Endothelial cell of umbilical vein (primary cell): ENCODE measurements around the gene MAS1L. TPM values are rescaled to one million over a fixed set of nuclear protein-coding genes. Genes with fewer than 3 reads are reported as not detected.

ENCODE experiments used
- BruUV-seq: library from RNA; stranded (reverse); fragments of 400-500 nt; replicated peaks from 2 replicates; lab custom pipeline; 2021; lab: Mats Ljungman, UMichigan
- CTCF ChIA-PET: fragments of 300-600, 350-600 bp; sonication (Branson Sonifier 250); formaldehyde crosslinking; loops from one replicate; lab custom pipeline; 2021; ENCODE audit warnings: antibody characterized with exemption, inconsistent platforms; lab: Charles Lee
- POLR2A ChIA-PET: fragments of 300-600, 350-600 bp; sonication (Branson Sonifier 250); formaldehyde crosslinking; loops from one replicate; lab custom pipeline; 2021; ENCODE audit warnings: antibody characterized with exemption, inconsistent platforms; lab: Charles Lee
- DNase-seq: peaks from one replicate; pipeline ENCODE4 v3.0.0-alpha.2; 2011; ENCODE audit warnings: low read depth, low spot score
- FAIRE-seq: peaks from 2 replicates; lab custom pipeline; 2011; peaks lifted over from hg19 to GRCh38; lab: Jason Lieb, UNC
- H2AFZ ChIP-seq: 2 replicates; pipeline ENCODE4 v1.6.0; 2012; ENCODE audit warnings: low read depth, low read length, control low read depth, inconsistent platforms
- H3K27ac ChIP-seq: 2 replicates; pipeline ENCODE4 v1.5.1; 2011; ENCODE audit warnings: low read depth, mild to moderate bottlenecking, control low read depth, low read length, moderate library complexity; ENCODE audit not compliant: insufficient read depth
- H3K27me3 ChIP-seq, 2 experiments: 2 replicates each; pipeline versions ENCODE4 v1.6.0 to v1.6.1; 2011; ENCODE audit warnings: low read length in 2 of 2, mixed read lengths in 1 of 2; ENCODE audit not compliant: control insufficient read depth in 2 of 2, insufficient read depth in 2 of 2
- H3K36me3 ChIP-seq, 2 experiments: 2 replicates in 1 of 2; 3 replicates in 1 of 2; pipeline ENCODE4 v1.5.1; 2011; ENCODE audit warnings: low read length in 2 of 2, mild to moderate bottlenecking in 1 of 2, moderate library complexity in 1 of 2; ENCODE audit not compliant: control insufficient read depth in 2 of 2, insufficient read depth in 2 of 2; ENCODE audit errors: extremely low read depth in 1 of 2
- H3K4me1 ChIP-seq: 3 replicates; pipeline ENCODE4 v1.5.1; 2011; ENCODE audit warnings: mild to moderate bottlenecking, low read length; ENCODE audit not compliant: control insufficient read depth, insufficient read depth; ENCODE audit errors: extremely low read depth
- H3K4me2 ChIP-seq: 2 replicates; pipeline ENCODE4 v1.6.1; 2011; ENCODE audit warnings: low read length, control low read depth, mixed read lengths; ENCODE audit not compliant: insufficient read depth
- H3K4me3 ChIP-seq, 3 experiments: fragments of 200-600 bp in 1 of 3; sonication (generic), shearing (Covaris generic) in 1 of 3; replicated peaks in 1 of 3; 2 replicates each; pipeline ENCODE4 v1.5.1; 2011 to 2016; ENCODE audit warnings: control low read depth in 3 of 3, low read length in 3 of 3, mild to moderate bottlenecking in 2 of 3, inconsistent platforms in 1 of 3, low read depth in 1 of 3, moderate library complexity in 1 of 3; ENCODE audit not compliant: insufficient read depth in 1 of 3
- H3K79me2 ChIP-seq: 2 replicates; pipeline ENCODE4 v1.6.0; 2012; ENCODE audit warnings: low read length, inconsistent platforms; ENCODE audit not compliant: control insufficient read depth, insufficient read depth
- H3K9ac ChIP-seq: replicated peaks from 2 replicates; pipeline ENCODE3; 2011; ENCODE audit warnings: low read length, control low read depth; ENCODE audit not compliant: insufficient read depth; ENCODE audit errors: extremely low read depth
- H3K9me1 ChIP-seq: replicated peaks from 3 replicates; pipeline ENCODE4 v1.6.0; 2011; ENCODE audit warnings: mild to moderate bottlenecking, low read length; ENCODE audit not compliant: control insufficient read depth, insufficient read depth; ENCODE audit errors: extremely low read depth
- H3K9me3 ChIP-seq: replicated peaks from 2 replicates; pipeline ENCODE4 v1.5.1; 2012; ENCODE audit warnings: low read length, inconsistent platforms; ENCODE audit not compliant: control insufficient read depth, insufficient read depth
- H4K20me1 ChIP-seq: replicated peaks from 2 replicates; pipeline ENCODE3; 2011; ENCODE audit warnings: mild to moderate bottlenecking, low read length; ENCODE audit not compliant: control insufficient read depth, insufficient read depth; ENCODE audit errors: extremely low read depth
- EZH2 ChIP-seq: IDR thresholded peaks from 2 replicates; pipeline ENCODE4 v1.6.1; 2012; ENCODE audit warnings: borderline replicate concordance, low read depth, mild to moderate bottlenecking, moderate library complexity, low read length, inconsistent platforms; ENCODE audit not compliant: severe bottlenecking
- FOS ChIP-seq: IDR thresholded peaks from 2 replicates; pipeline ENCODE4 v1.6.1; 2011; ENCODE audit warnings: mild to moderate bottlenecking, low read length, moderate library complexity, borderline replicate concordance; ENCODE audit not compliant: insufficient read depth
- GATA2 ChIP-seq: IDR thresholded peaks from 2 replicates; pipeline ENCODE4 v1.7.0; 2011; ENCODE audit warnings: low read depth, mild to moderate bottlenecking, moderate library complexity, mixed read lengths, low read length; ENCODE audit not compliant: insufficient read length, insufficient read depth
- JUN ChIP-seq: IDR thresholded peaks from 2 replicates; pipeline ENCODE4 v1.6.1; 2011; ENCODE audit warnings: borderline replicate concordance, low read depth; ENCODE audit not compliant: insufficient read length, insufficient read depth
- MYC ChIP-seq: IDR thresholded peaks from one replicate; pipeline ENCODE4 v1.6.1; 2011; ENCODE audit warnings: mild to moderate bottlenecking, low read depth, low read length
- POLR2A ChIP-seq: IDR thresholded peaks from 2 replicates; pipeline ENCODE4 v1.6.1; 2012; ENCODE audit warnings: low read depth, mild to moderate bottlenecking, control low read depth, low read length
- POLR2AphosphoS5 ChIP-seq: IDR thresholded peaks from 2 replicates; pipeline ENCODE4 v1.6.1; 2012; ENCODE audit warnings: low read depth, mild to moderate bottlenecking, control low read depth, low read length, moderate library complexity; ENCODE audit not compliant: insufficient read depth
- dilution Hi-C: fragments of 300-500 bp; cut with MboI; formaldehyde crosslinking; loops from one replicate; pipeline ENCODE4 v1.15.0; 2019; ENCODE audit warnings: low sequenced_read_pairs; ENCODE audit not compliant: extremely low pct_ligation_motif_present
- intact Hi-C: fragments of 100-400 bp; cut with micrococcal nuclease; formaldehyde crosslinking; loops from one replicate; pipeline ENCODE4 v1.10.0; 2022
- polyA plus RNA-seq, 4 experiments: library from polyadenylated mRNA; depleted of rRNA in 3 of 4; stranded (reverse) in 3 of 4; unstranded in 1 of 4; fragments of >200 nt; gene quantifications; 2 replicates each; pipeline versions ENCODE4 v1.2.1 to v1.2.3, GENCODE V29; 2011 to 2012; ENCODE audit warnings: missing spikeins in 1 of 4
- total RNA-seq: library from RNA; stranded (reverse); gene quantifications from 2 replicates; pipeline ENCODE4 v1.2.3, GENCODE V29; 2021
- TF ChIP-seq, protein P1 (sequence below), 2 donors: IDR thresholded peaks; 1 replicate in 1 of 2; 2 replicates in 1 of 2; pipeline ENCODE4 v1.5.1; 2011; ENCODE audit warnings: low read length in 2 of 2, mild to moderate bottlenecking in 2 of 2, moderate library complexity in 2 of 2, control low read depth in 1 of 2, inconsistent platforms in 1 of 2, low read depth in 1 of 2; ENCODE audit not compliant: insufficient read depth in 1 of 2; ENCODE audit errors: extremely low read depth in 1 of 2
- TF ChIP-seq, protein P2 (sequence below): IDR thresholded peaks from 2 replicates; pipeline ENCODE4 v1.6.1; 2011; ENCODE audit not compliant: insufficient read depth, insufficient read length

MAS1L gene
- total and polyA plus RNA-seq, 2 donors (not counting 3 experiments of a cell fraction or from before 2014, with no cell fraction given), result not detected

DNA sequence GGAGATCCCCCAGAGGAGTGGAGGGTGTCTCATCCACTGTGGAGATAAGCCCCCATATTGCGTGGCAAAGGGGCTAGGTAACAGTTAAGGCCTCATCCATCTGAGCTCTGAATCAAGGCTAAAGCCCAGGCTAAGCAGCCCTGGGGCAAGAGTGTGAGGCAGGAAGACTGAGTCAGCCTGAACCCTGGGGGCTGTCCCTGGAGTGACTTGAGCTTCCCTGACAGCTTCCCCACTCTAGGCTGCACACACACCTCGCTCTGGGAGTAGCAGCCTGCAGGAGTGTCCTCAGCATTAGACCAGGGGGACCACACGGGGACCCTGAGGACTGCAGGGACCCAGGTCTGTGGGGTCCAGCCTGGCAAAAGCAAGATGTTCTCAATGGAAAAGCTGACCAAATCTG lies 43.9 kb upstream of the MAS1L start:
- TF ChIP-seq MYC (no peak), POLR2AphosphoS5 (no peak), EZH2 (no peak), GATA2 (no peak)
- TF ChIP-seq, protein P1, sequence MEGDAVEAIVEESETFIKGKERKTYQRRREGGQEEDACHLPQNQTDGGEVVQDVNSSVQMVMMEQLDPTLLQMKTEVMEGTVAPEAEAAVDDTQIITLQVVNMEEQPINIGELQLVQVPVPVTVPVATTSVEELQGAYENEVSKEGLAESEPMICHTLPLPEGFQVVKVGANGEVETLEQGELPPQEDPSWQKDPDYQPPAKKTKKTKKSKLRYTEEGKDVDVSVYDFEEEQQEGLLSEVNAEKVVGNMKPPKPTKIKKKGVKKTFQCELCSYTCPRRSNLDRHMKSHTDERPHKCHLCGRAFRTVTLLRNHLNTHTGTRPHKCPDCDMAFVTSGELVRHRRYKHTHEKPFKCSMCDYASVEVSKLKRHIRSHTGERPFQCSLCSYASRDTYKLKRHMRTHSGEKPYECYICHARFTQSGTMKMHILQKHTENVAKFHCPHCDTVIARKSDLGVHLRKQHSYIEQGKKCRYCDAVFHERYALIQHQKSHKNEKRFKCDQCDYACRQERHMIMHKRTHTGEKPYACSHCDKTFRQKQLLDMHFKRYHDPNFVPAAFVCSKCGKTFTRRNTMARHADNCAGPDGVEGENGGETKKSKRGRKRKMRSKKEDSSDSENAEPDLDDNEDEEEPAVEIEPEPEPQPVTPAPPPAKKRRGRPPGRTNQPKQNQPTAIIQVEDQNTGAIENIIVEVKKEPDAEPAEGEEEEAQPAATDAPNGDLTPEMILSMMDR (IDR thresholded peaks at IDR 0.05; ENCODE audit: extremely low read depth in 1 of 2, insufficient read depth in 1 of 2, low read depth in 1 of 2, low read length in 2 of 2), result no peak
- dilution Hi-C loops, result no loop called here
- Histone ChIP-seq H3K27ac (no peak overlapping the region), H3K9ac (no peak overlapping the region), H3K4me1 (no peaks in the 10 kb centered on the region), H3K79me2 (no peaks in the 10 kb centered on the region), H3K36me3 (no peaks in the 10 kb centered on the region), H3K27me3 (no peaks in the 10 kb centered on the region), H3K9me3 (no peaks in the 10 kb centered on the region), H3K9me1 (no peaks in the 10 kb centered on the region), H4K20me1 (no peaks in the 10 kb centered on the region), H3K4me3 (no peak overlapping the region), H2AFZ (no peak overlapping the region), H3K4me2 (no peak overlapping the region)
- FAIRE-seq (no peak), DNase-seq (no peak)
- ChIA-PET POLR2A (no interaction called here), CTCF (interaction anchor here (1.0 kb wide), 1 partner anchor 18 kb away, joined by 3 read pairs; a partner anchor contains a TSS)
- intact Hi-C loops, result no loop called here
- BruUV-seq, result no TSS peak

DNA sequence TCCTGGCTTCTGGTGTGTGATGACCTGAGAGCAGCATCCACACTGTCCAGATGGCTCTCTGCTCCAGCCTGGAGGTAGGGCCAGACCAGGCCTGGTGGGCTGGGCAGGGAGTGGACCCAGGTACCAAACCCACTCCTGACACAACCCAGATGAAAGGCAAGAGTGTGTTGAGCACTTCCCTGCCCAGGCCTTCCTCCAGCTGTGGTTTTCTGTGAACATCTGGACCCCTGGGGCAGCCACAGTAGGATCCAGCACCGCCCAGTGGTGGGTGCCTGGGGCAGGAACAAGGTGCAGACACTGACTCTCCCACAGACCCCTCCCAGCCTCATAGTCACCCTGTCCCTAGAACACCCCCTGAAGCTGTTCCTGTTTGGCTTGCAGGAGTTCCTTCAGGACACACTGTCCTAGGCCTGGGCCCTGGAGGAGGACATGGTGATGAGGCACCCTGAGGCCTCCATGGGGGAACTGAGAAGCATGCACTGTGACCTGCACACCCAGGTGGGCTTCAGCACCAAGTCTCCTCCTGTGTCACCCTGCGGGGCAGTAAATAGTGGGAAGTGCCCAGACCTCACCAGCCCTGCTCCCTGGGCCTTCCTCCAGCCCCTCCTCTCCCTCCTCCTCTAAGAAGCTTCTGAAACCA lies 43.0 kb upstream of the MAS1L start:
- Histone ChIP-seq H3K27ac (no peak overlapping the region), H4K20me1 (no peaks in the 10 kb centered on the region), H3K36me3 (no peaks in the 10 kb centered on the region), H3K4me2 (no peak overlapping the region), H3K9ac (no peak overlapping the region), H3K27me3 (no peaks in the 10 kb centered on the region), H3K9me1 (no peaks in the 10 kb centered on the region), H3K9me3 (no peaks in the 10 kb centered on the region), H2AFZ (no peak overlapping the region), H3K79me2 (no peaks in the 10 kb centered on the region), H3K4me1 (no peaks in the 10 kb centered on the region), H3K4me3 (no peak overlapping the region)
- TF ChIP-seq POLR2AphosphoS5 (no peak), FOS (no peak), EZH2 (no peak), JUN (no peak), GATA2 (no peak), POLR2A (no peak), MYC (no peak)
- TF ChIP-seq, protein P1 (IDR thresholded peaks at IDR 0.05; ENCODE audit: extremely low read depth in 1 of 2, insufficient read depth in 1 of 2, low read depth in 1 of 2, low read length in 2 of 2), result no peak
- TF ChIP-seq, protein P2, sequence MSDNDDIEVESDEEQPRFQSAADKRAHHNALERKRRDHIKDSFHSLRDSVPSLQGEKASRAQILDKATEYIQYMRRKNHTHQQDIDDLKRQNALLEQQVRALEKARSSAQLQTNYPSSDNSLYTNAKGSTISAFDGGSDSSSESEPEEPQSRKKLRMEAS, result no peak
- CTCF ChIA-PET, result no interaction called here
- dilution Hi-C loops (no loop called here), intact Hi-C loops (no loop called here)
- FAIRE-seq (no peak), DNase-seq (no peak)
- no TSS peak for BruUV-seq
- POLR2A ChIA-PET, result no interaction called here
